ENCODE results near the gene ATXN7.

DNA sequence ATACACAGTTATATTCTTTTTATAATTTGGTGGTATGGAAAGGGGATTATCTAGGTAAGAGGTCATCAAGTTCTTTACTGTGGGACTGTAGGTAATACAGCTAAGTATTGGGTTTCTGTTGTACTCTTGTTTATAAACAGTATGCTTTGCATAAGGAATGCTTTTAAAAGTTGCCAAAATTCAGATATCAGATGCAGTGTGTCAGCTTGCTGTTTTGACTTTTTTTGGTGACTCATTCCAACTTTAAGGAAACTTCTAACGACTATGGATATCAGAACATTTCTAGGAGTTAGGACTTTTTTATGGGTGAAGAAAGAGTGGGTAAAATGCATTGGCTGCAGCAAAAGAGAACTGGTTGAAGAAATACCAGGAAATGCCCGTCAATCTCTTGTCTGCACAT is 45.8 kb downstream of the ATXN7 start:
- TF ChIP-seq TAF1 (IDR thresholded peaks at IDR 0.05; ENCODE audit: borderline replicate concordance, low read depth, low read length), result no peak
- TF ChIP-seq POLR2AphosphoS5 (IDR thresholded peaks at IDR 0.05; ENCODE audit: low read length), result no peak
- TF ChIP-seq CTCF (IDR thresholded peaks at IDR 0.05 in 2 of 3, conservative IDR thresholded peaks at IDR 0.05 in 1 of 3; ENCODE audit: control insufficient read depth in 2 of 3, extremely low read depth in 1 of 3, insufficient read depth in 1 of 3, low read depth in 3 of 3, low read length in 3 of 3), result no peak
- TF ChIP-seq CEBPB (IDR thresholded peaks at IDR 0.05; ENCODE audit: borderline replicate concordance in 1 of 2, low read depth in 2 of 2, low read length in 2 of 2), result no peak
- TF ChIP-seq BCLAF1 (IDR thresholded peaks at IDR 0.05), result no peak
- TF ChIP-seq CUX1 (IDR thresholded peaks at IDR 0.05; ENCODE audit: insufficient replicate concordance, low read depth, low read length), result no peak
- no peak for TF ChIP-seq RAD21 (IDR thresholded peaks at IDR 0.05; ENCODE audit: insufficient read depth, low read depth, low read length)
- TF ChIP-seq EZH2 (IDR thresholded peaks at IDR 0.05; ENCODE audit: borderline replicate concordance, control insufficient read depth, low read depth, low read length), result no peak
- no peak for TF ChIP-seq TCF12 (IDR thresholded peaks at IDR 0.05; ENCODE audit: low read depth, low read length)
- TF ChIP-seq EP300 (IDR thresholded peaks at IDR 0.05; ENCODE audit: borderline replicate concordance in 1 of 2, control insufficient read depth in 1 of 2, low read depth in 2 of 2, low read length in 2 of 2), result no peak
- no peak for TF ChIP-seq IKZF1 (conservative IDR thresholded peaks at IDR 0.05)
- no peak for TF ChIP-seq TCF7 (IDR thresholded peaks at IDR 0.05; ENCODE audit: borderline replicate concordance)
- TF ChIP-seq, protein P1, sequence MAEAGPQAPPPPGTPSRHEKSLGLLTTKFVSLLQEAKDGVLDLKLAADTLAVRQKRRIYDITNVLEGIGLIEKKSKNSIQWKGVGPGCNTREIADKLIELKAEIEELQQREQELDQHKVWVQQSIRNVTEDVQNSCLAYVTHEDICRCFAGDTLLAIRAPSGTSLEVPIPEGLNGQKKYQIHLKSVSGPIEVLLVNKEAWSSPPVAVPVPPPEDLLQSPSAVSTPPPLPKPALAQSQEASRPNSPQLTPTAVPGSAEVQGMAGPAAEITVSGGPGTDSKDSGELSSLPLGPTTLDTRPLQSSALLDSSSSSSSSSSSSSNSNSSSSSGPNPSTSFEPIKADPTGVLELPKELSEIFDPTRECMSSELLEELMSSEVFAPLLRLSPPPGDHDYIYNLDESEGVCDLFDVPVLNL (IDR thresholded peaks at IDR 0.05; ENCODE audit: low read depth, low read length), result no peak
- TF ChIP-seq, protein P2, sequence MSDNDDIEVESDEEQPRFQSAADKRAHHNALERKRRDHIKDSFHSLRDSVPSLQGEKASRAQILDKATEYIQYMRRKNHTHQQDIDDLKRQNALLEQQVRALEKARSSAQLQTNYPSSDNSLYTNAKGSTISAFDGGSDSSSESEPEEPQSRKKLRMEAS (IDR thresholded peaks at IDR 0.05; ENCODE audit: low read depth, low read length), result no peak

All from GM12878 (cell line).